Neuronal stem cell (in vitro differentiated cells): ENCODE results near the gene MAP3K4.
"Not testable (repeated sequence)": the region's sequence is repeated elsewhere in the genome, so short reads cannot be mapped to it uniquely, and the experiment has no call there.

Experiments
- DNase-seq: peaks from one replicate; pipeline ENCODE4 v3.0.0-alpha.2; 2013; ENCODE audit warnings: low spot score
- H2AFZ ChIP-seq: one replicate; pipeline ENCODE4 v1.6.1; 2013; ENCODE audit warnings: mild to moderate bottlenecking, low read length, inconsistent platforms
- H2AK5ac ChIP-seq: 2 replicates; pipeline ENCODE4 v1.6.1; 2013; ENCODE audit warnings: low read depth, mild to moderate bottlenecking, inconsistent platforms, low read length, moderate library complexity, mixed read lengths
- H2BK120ac ChIP-seq: 2 replicates; pipeline ENCODE4 v1.6.1; 2013; ENCODE audit warnings: low read depth, mild to moderate bottlenecking, inconsistent platforms, low read length, moderate library complexity, mixed read lengths
- H2BK12ac ChIP-seq: one replicate; pipeline ENCODE4 v1.6.1; 2013; ENCODE audit warnings: low read length, inconsistent platforms
- H2BK15ac ChIP-seq: 2 replicates; pipeline ENCODE4 v1.6.1; 2013; ENCODE audit warnings: mild to moderate bottlenecking, low read length, inconsistent platforms, mixed read lengths
- H2BK5ac ChIP-seq: one replicate; pipeline ENCODE4 v1.6.1; 2013; ENCODE audit warnings: inconsistent platforms, mild to moderate bottlenecking, low read length, moderate library complexity
- H3K14ac ChIP-seq: one replicate; pipeline ENCODE4 v1.6.1; 2013; ENCODE audit warnings: low read length, inconsistent platforms
- H3K18ac ChIP-seq: 2 replicates; pipeline ENCODE4 v1.6.1; 2013; ENCODE audit warnings: low read length, inconsistent platforms
- H3K23ac ChIP-seq: 2 replicates; pipeline ENCODE4 v1.6.1; 2013; ENCODE audit warnings: low read depth, mild to moderate bottlenecking, mixed read lengths, low read length, inconsistent platforms; ENCODE audit not compliant: poor library complexity
- H3K27ac ChIP-seq: replicated peaks from 3 replicates; pipeline ENCODE4 v1.5.1; 2013; ENCODE audit warnings: low read length, inconsistent platforms
- H3K27me3 ChIP-seq, 3 experiments: 2 replicates each; pipeline ENCODE4 v1.6.1; 2013; ENCODE audit warnings: low read length in 3 of 3, mild to moderate bottlenecking in 2 of 3, inconsistent platforms in 1 of 3, low read depth in 1 of 3, mixed read lengths in 1 of 3, moderate library complexity in 1 of 3; ENCODE audit not compliant: control insufficient read depth in 3 of 3, insufficient read depth in 3 of 3
- H3K36me3 ChIP-seq, 2 donors: replicated peaks in 1 of 2; 2 replicates each; pipeline ENCODE4 v1.6.1; 2013; ENCODE audit warnings: low read length in 2 of 2; ENCODE audit not compliant: control insufficient read depth in 2 of 2, insufficient read depth in 2 of 2
- H3K4ac ChIP-seq: 2 replicates; pipeline ENCODE4 v1.6.1; 2013; ENCODE audit warnings: inconsistent platforms, mild to moderate bottlenecking, low read length, moderate library complexity
- H3K4me1 ChIP-seq, 2 donors: 1 replicate in 1 of 2; 2 replicates in 1 of 2; pipeline ENCODE4 v1.6.1; 2013; ENCODE audit warnings: low read length in 2 of 2, low read depth in 1 of 2; ENCODE audit not compliant: control insufficient read depth in 2 of 2, insufficient read depth in 1 of 2
- H3K4me2 ChIP-seq: one replicate; pipeline ENCODE4 v1.6.1; 2013; ENCODE audit warnings: mild to moderate bottlenecking, low read length, inconsistent platforms; ENCODE audit not compliant: insufficient read depth, poor library complexity, severe bottlenecking
- H3K4me3 ChIP-seq, 2 donors: 2 replicates each; pipeline ENCODE4 v1.5.1; 2013; ENCODE audit warnings: low read length in 2 of 2, mild to moderate bottlenecking in 2 of 2, inconsistent platforms in 1 of 2, moderate library complexity in 1 of 2
- H3K79me1 ChIP-seq: one replicate; pipeline ENCODE4 v1.6.1; 2013; ENCODE audit warnings: low read depth, mild to moderate bottlenecking, inconsistent platforms, low read length, moderate library complexity
- H3K9ac ChIP-seq: one replicate; pipeline ENCODE4 v1.6.1; 2013; ENCODE audit warnings: mild to moderate bottlenecking, low read depth, low read length, inconsistent platforms; ENCODE audit not compliant: poor library complexity
- H3K9me3 ChIP-seq, 2 donors: replicated peaks in 1 of 2; 2 replicates each; pipeline versions ENCODE3 to v1.6.1; 2013; ENCODE audit warnings: low read length in 2 of 2, mild to moderate bottlenecking in 2 of 2, inconsistent platforms in 1 of 2, low read depth in 1 of 2, mixed read lengths in 1 of 2, moderate library complexity in 1 of 2; ENCODE audit not compliant: control insufficient read depth in 2 of 2, insufficient read depth in 1 of 2
- H4K8ac ChIP-seq: one replicate; pipeline ENCODE4 v1.6.1; 2013; ENCODE audit warnings: low read depth, mild to moderate bottlenecking, inconsistent platforms, low read length, moderate library complexity
- H4K91ac ChIP-seq: one replicate; pipeline ENCODE4 v1.6.1; 2013; ENCODE audit warnings: low read length, low read depth, mild to moderate bottlenecking, inconsistent platforms; ENCODE audit not compliant: poor library complexity
- WGBS, 2 donors: extraction: QIAGEN DNeasy Blood & Tissue Kit; methylation state at CpG; one replicate each; pipeline ENCODE4 v1.1.7; 2013; ENCODE audit warnings: missing lambda C conversion rate in 2 of 2, mixed read lengths in 1 of 2; ENCODE audit not compliant: insufficient read length in 2 of 2, insufficient replicate concordance in 1 of 2; ENCODE audit errors: extremely low coverage in 2 of 2; 5-methylcytosine and 5-hydroxymethylcytosine counted together

Gene MAP3K4

GRCh38 chr6:160972594-160972993, 19.0 kb upstream of the MAP3K4 start:
- H3K4me2 ChIP-seq, H3K9ac ChIP-seq, H3K4me3 ChIP-seq, H2BK12ac ChIP-seq, H2BK120ac ChIP-seq, H2AFZ ChIP-seq, H3K79me1 ChIP-seq, H2AK5ac ChIP-seq, H3K36me3 ChIP-seq, H2BK5ac ChIP-seq, H4K91ac ChIP-seq, H3K4ac ChIP-seq, H3K27ac ChIP-seq, H3K27me3 ChIP-seq, DNase-seq, H3K9me3 ChIP-seq, H3K23ac ChIP-seq, H4K8ac ChIP-seq, H3K14ac ChIP-seq, H3K18ac ChIP-seq, H2BK15ac ChIP-seq: not testable (repeated sequence)
- H3K4me1 ChIP-seq: peaks cover 0 to 13% of the 10 kb centered on the region in 2 donors
- WGBS, 2 donors: no CpG with 5 or more reads among the region's 16 CpGs

GRCh38 chr6:160973311-160974250, 18.0 kb upstream of the MAP3K4 start:
- no peak overlapping the region for H2BK12ac ChIP-seq
- no peak overlapping the region for H3K4ac ChIP-seq
- H3K4me1 ChIP-seq: peaks cover 0 to 13% of the 10 kb centered on the region in 2 donors
- H3K14ac ChIP-seq: no peak overlapping the region
- no peak overlapping the region for H3K27ac ChIP-seq
- no peak overlapping the region for H3K23ac ChIP-seq
- H2AFZ ChIP-seq: peak overlapping the region; percentile 37
- no peak overlapping the region for H3K18ac ChIP-seq
- no peak for DNase-seq
- no peaks in the 10 kb centered on the region for H3K27me3 ChIP-seq
- no peak overlapping the region for H4K91ac ChIP-seq
- no peak overlapping the region for H3K9ac ChIP-seq
- no peak overlapping the region for H3K4me3 ChIP-seq
- H3K9me3 ChIP-seq: peaks cover 0 to 2% of the 10 kb centered on the region in 2 donors
- H4K8ac ChIP-seq: no peak overlapping the region
- H2BK5ac ChIP-seq: no peak overlapping the region
- H3K36me3 ChIP-seq: no peaks in the 10 kb centered on the region
- H2BK120ac ChIP-seq: no peak overlapping the region
- H2AK5ac ChIP-seq: no peak overlapping the region
- no peak overlapping the region for H3K4me2 ChIP-seq
- WGBS, 2 donors: no CpG with 5 or more reads among the region's 11 CpGs
- no peak overlapping the region for H2BK15ac ChIP-seq
- H3K79me1 ChIP-seq: no peaks in the 10 kb centered on the region

- no CpG with 5 or more reads among the region's 9 CpGs for WGBS, 2 donors
Observed at GRCh38 chr6:160974304-160974771, 17.2 kb upstream of the MAP3K4 start.

GRCh38 chr6:160975162-160975561, 16.4 kb upstream of the MAP3K4 start:
- H3K4ac ChIP-seq: no peak overlapping the region
- no peak overlapping the region for H3K9ac ChIP-seq
- no peak overlapping the region for H2AK5ac ChIP-seq
- no peak overlapping the region for H2BK120ac ChIP-seq
- no peak overlapping the region for H3K27ac ChIP-seq
- peaks cover 0 to 2% of the 10 kb centered on the region in 2 donors for H3K9me3 ChIP-seq
- WGBS, 2 donors: no CpG with 5 or more reads among the region's 1 CpG
- no peak overlapping the region for H4K8ac ChIP-seq
- H3K4me2 ChIP-seq: no peak overlapping the region
- no peak overlapping the region for H2BK12ac ChIP-seq
- H3K27me3 ChIP-seq: no peaks in the 10 kb centered on the region
- no peak overlapping the region for H3K4me3 ChIP-seq
- no peak overlapping the region for H4K91ac ChIP-seq
- peak overlapping the region; percentile 20 for H2AFZ ChIP-seq
- H3K14ac ChIP-seq: no peak overlapping the region
- H3K4me1 ChIP-seq: peaks cover 0 to 13% of the 10 kb centered on the region in 2 donors
- no peaks in the 10 kb centered on the region for H3K36me3 ChIP-seq
- no peak for DNase-seq
- H3K79me1 ChIP-seq: no peaks in the 10 kb centered on the region
- H2BK5ac ChIP-seq: no peak overlapping the region
- H3K18ac ChIP-seq: no peak overlapping the region
- H3K23ac ChIP-seq: no peak overlapping the region
- no peak overlapping the region for H2BK15ac ChIP-seq

More at GRCh38 chr6:160974304-160974771, 17.2 kb upstream of the MAP3K4 start:
- no peak overlapping the region for H4K91ac ChIP-seq
- no peak overlapping the region for H3K9ac ChIP-seq
- H4K8ac ChIP-seq: no peak overlapping the region
- no peaks in the 10 kb centered on the region for H3K36me3 ChIP-seq
- peak overlapping the region; percentile 58 for H2AFZ ChIP-seq
- H3K9me3 ChIP-seq: peaks cover 0 to 2% of the 10 kb centered on the region in 2 donors
- H2BK15ac ChIP-seq: no peak overlapping the region
- no peak overlapping the region for H2BK12ac ChIP-seq
- no peak overlapping the region for H3K4me3 ChIP-seq
- H3K4me1 ChIP-seq: peaks cover 0 to 13% of the 10 kb centered on the region in 2 donors
- no peak overlapping the region for H2BK5ac ChIP-seq
- H3K23ac ChIP-seq: no peak overlapping the region
- H3K4me2 ChIP-seq: no peak overlapping the region
- no peak overlapping the region for H2AK5ac ChIP-seq
- H3K14ac ChIP-seq: no peak overlapping the region
- no peak overlapping the region for H2BK120ac ChIP-seq
- H3K18ac ChIP-seq: peak overlapping the region; percentile 21
- H3K4ac ChIP-seq: no peak overlapping the region
- DNase-seq: no peak
- no peak overlapping the region for H3K27ac ChIP-seq
- H3K79me1 ChIP-seq: no peaks in the 10 kb centered on the region
- H3K27me3 ChIP-seq: no peaks in the 10 kb centered on the region
